H9 (cell line): ENCODE results near the gene SCAF8. TPM values are rescaled to one million over a fixed set of nuclear protein-coding genes. Genes with fewer than 3 reads are reported as not detected.

Source experiments
- DNase-seq: peaks from one replicate; pipeline ENCODE4 v3.0.0-alpha.2; 2017
- H2AFZ ChIP-seq: one replicate; pipeline ENCODE4 v1.6.1; 2013; ENCODE audit warnings: mild to moderate bottlenecking, low read length, control low read depth, moderate library complexity
- H2AK5ac ChIP-seq: 2 replicates; pipeline ENCODE4 v1.6.1; 2013; ENCODE audit warnings: low read length, control low read depth, mixed read lengths; ENCODE audit not compliant: insufficient read length
- H2BK120ac ChIP-seq: one replicate; pipeline ENCODE4 v1.6.1; 2013; ENCODE audit warnings: low read depth, mild to moderate bottlenecking, low read length, control low read depth, inconsistent platforms; ENCODE audit not compliant: poor library complexity, severe bottlenecking
- H2BK12ac ChIP-seq: 2 replicates; pipeline ENCODE4 v1.6.1; 2013; ENCODE audit warnings: low read length, control low read depth, mixed read lengths, low read depth; ENCODE audit not compliant: insufficient read length
- H2BK15ac ChIP-seq: 2 replicates; pipeline ENCODE4 v1.6.1; 2013; ENCODE audit warnings: low read depth, low read length, control low read depth
- H2BK20ac ChIP-seq: one replicate; pipeline ENCODE4 v1.6.1; 2013; ENCODE audit warnings: low read depth, mild to moderate bottlenecking, low read length, control low read depth, inconsistent platforms; ENCODE audit not compliant: poor library complexity, severe bottlenecking
- H2BK5ac ChIP-seq: 2 replicates; pipeline ENCODE4 v1.6.1; 2013; ENCODE audit warnings: low read length, control low read depth, mixed read lengths; ENCODE audit not compliant: insufficient read length
- H3K14ac ChIP-seq: 2 replicates; pipeline ENCODE4 v1.6.1; 2013; ENCODE audit warnings: low read length, control low read depth; ENCODE audit not compliant: insufficient read depth
- H3K18ac ChIP-seq: 2 replicates; pipeline ENCODE4 v1.6.1; 2013; ENCODE audit warnings: low read depth, mild to moderate bottlenecking, mixed read lengths, low read length, control low read depth; ENCODE audit not compliant: insufficient read length
- H3K23ac ChIP-seq: 2 replicates; pipeline ENCODE4 v1.6.1; 2013; ENCODE audit warnings: low read length, control low read depth, mixed read lengths, low read depth; ENCODE audit not compliant: insufficient read length
- H3K23me2 ChIP-seq: 2 replicates; pipeline ENCODE4 v1.6.1; 2013; ENCODE audit warnings: low read depth, mild to moderate bottlenecking, mixed read lengths, low read length, control low read depth; ENCODE audit not compliant: insufficient read length, poor library complexity, severe bottlenecking
- H3K27ac ChIP-seq: 2 replicates; pipeline ENCODE4 v1.5.1; 2013; ENCODE audit warnings: low read length, control low read depth, mixed read lengths, low read depth; ENCODE audit not compliant: insufficient read length
- H3K27me3 ChIP-seq: 2 replicates; pipeline ENCODE4 v1.6.1; 2013; ENCODE audit warnings: low read length, control low read depth, inconsistent platforms; ENCODE audit not compliant: insufficient read depth
- H3K4ac ChIP-seq: 2 replicates; pipeline ENCODE4 v1.6.1; 2013; ENCODE audit warnings: low read depth, mild to moderate bottlenecking, control low read depth, inconsistent platforms, low read length, moderate library complexity
- H3K4me1 ChIP-seq: 2 replicates; pipeline ENCODE4 v1.6.1; 2013; ENCODE audit warnings: low read length, control low read depth, inconsistent platforms; ENCODE audit not compliant: insufficient read depth
- H3K4me2 ChIP-seq: 2 replicates; pipeline ENCODE4 v1.6.1; 2013; ENCODE audit warnings: low read length, control low read depth, mixed read lengths; ENCODE audit not compliant: insufficient read length, insufficient read depth
- H3K56ac ChIP-seq: 2 replicates; pipeline ENCODE4 v1.6.1; 2013; ENCODE audit warnings: low read depth, mild to moderate bottlenecking, mixed read lengths, low read length, control low read depth; ENCODE audit not compliant: insufficient read length
- H3K79me1 ChIP-seq: 2 replicates; pipeline ENCODE4 v1.6.1; 2013; ENCODE audit warnings: low read depth, mild to moderate bottlenecking, moderate library complexity, low read length, control low read depth, inconsistent platforms; ENCODE audit not compliant: insufficient read depth, poor library complexity, severe bottlenecking
- H3K79me2 ChIP-seq: 2 replicates; pipeline ENCODE4 v1.6.1; 2013; ENCODE audit warnings: low read length, control low read depth, inconsistent platforms; ENCODE audit not compliant: insufficient read depth
- H3K9ac ChIP-seq: 2 replicates; pipeline ENCODE4 v1.6.1; 2013; ENCODE audit warnings: low read length, control low read depth, mixed read lengths; ENCODE audit not compliant: insufficient read length; ENCODE audit errors: extremely low read depth
- H3K9me3 ChIP-seq: one replicate; pipeline ENCODE4 v1.6.1; 2013; ENCODE audit warnings: low read depth, low read length, inconsistent platforms; ENCODE audit not compliant: control insufficient read depth
- H3T11ph ChIP-seq: one replicate; pipeline ENCODE4 v1.6.1; 2013; ENCODE audit warnings: mild to moderate bottlenecking, low read length, control low read depth, inconsistent platforms
- H4K20me1 ChIP-seq: one replicate; pipeline ENCODE4 v1.6.1; 2013; ENCODE audit not compliant: control insufficient read depth, insufficient read length, insufficient read depth
- H4K5ac ChIP-seq: 2 replicates; pipeline ENCODE4 v1.6.1; 2013; ENCODE audit warnings: low read depth, mild to moderate bottlenecking, mixed read lengths, low read length, control low read depth; ENCODE audit not compliant: insufficient read length
- H4K8ac ChIP-seq: replicated peaks from 2 replicates; pipeline ENCODE4 v1.6.1; 2013; ENCODE audit warnings: low read length, control low read depth, mixed read lengths, low read depth; ENCODE audit not compliant: insufficient read length
- H4K91ac ChIP-seq: 2 replicates; pipeline ENCODE4 v1.6.1; 2013; ENCODE audit warnings: low read depth, mild to moderate bottlenecking, moderate library complexity, mixed read lengths, low read length, control low read depth; ENCODE audit not compliant: insufficient read length
- H3K27ac Mint-ChIP-seq, 3 experiments: 2 replicates in 2 of 3; 3 replicates in 1 of 3; pipeline ENCODE4 v1.8.0; 2020 to 2021; ENCODE audit warnings: mixed read lengths in 3 of 3, mild to moderate bottlenecking in 1 of 3, moderate library complexity in 1 of 3
- H3K27me3 Mint-ChIP-seq: 2 replicates; pipeline ENCODE4 v1.8.0; 2021; ENCODE audit warnings: low read depth, mild to moderate bottlenecking, moderate library complexity, mixed read lengths
- H3K36me3 Mint-ChIP-seq, 3 experiments: 2 replicates in 2 of 3; 3 replicates in 1 of 3; pipeline ENCODE4 v1.8.0; 2020 to 2021; ENCODE audit warnings: low read depth in 3 of 3, mixed read lengths in 3 of 3; ENCODE audit not compliant: insufficient read depth in 1 of 3
- H3K4me1 Mint-ChIP-seq, 2 experiments: 2 replicates each; pipeline ENCODE4 v1.8.0; 2020; ENCODE audit warnings: mixed read lengths in 2 of 2
- H3K4me3 Mint-ChIP-seq, 2 experiments: 2 replicates in 1 of 2; 3 replicates in 1 of 2; pipeline ENCODE4 v1.8.0; 2020 to 2021; ENCODE audit warnings: mild to moderate bottlenecking in 2 of 2, mixed read lengths in 2 of 2, moderate library complexity in 1 of 2
- H3K9me3 Mint-ChIP-seq, 2 experiments: 2 replicates in 1 of 2; 3 replicates in 1 of 2; pipeline ENCODE4 v1.8.0; 2020; ENCODE audit warnings: mild to moderate bottlenecking in 2 of 2, mixed read lengths in 2 of 2, moderate library complexity in 1 of 2
- WGBS: extraction: QIAGEN DNeasy Blood & Tissue Kit; methylation state at CpG from one replicate; pipeline ENCODE4 v1.1.7; 2013; ENCODE audit warnings: missing lambda C conversion rate, low lambda C conversion rate, mixed read lengths; ENCODE audit not compliant: insufficient read length; ENCODE audit errors: extremely low coverage; 5-methylcytosine and 5-hydroxymethylcytosine counted together
- total RNA-seq: library from RNA; stranded (reverse); gene quantifications from 2 replicates; pipeline ENCODE4 v1.2.1, GENCODE V29; 2021
- TF ChIP-seq, protein P1 (sequence below): fragments of 200-600 bp; sonication (generic); conservative IDR thresholded peaks from 3 replicates; pipeline ENCODE4 v1.8.0; 2021; ENCODE audit warnings: antibody characterized with exemption, mild to moderate bottlenecking

Gene SCAF8
- total RNA-seq, 1 experiment from 2014 or later, result 78.5 TPM

DNA sequence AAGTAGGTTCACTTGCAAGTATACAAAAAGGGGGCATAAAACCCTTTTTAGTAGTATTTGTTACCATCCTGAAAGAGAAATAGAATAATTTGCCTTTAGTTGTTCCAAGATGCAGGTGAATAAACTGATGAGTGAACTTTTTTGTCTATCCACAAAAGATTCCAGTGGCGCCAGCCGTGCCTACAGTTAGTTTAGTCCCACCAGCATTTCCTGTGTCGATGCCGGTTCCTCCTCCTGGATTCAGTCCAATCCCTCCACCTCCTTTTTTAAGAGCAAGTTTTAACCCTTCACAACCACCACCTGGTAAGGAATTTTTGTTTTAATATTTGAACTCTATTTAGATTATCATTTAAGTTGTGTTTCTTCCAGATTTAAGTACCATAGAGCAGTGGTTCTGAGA, 90.9 kb downstream of the SCAF8 start:
- Mint-ChIP-seq H3K4me3 (no peak overlapping the region), H3K4me1 (peaks cover 5 to 10% of the 10 kb centered on the region in 2 experiments; a peak in 3 of 4 replicates), H3K27me3 (no peaks in the 10 kb centered on the region), H3K27ac (0 out of 7 replicates have a peak overlapping the region, but pooled peaks of 1 of the 3 experiments have one; percentile 67), H3K9me3 (no peaks in the 10 kb centered on the region), H3K36me3 (peaks cover 21 to 67% (median 56%) of the 10 kb centered on the region in 3 experiments; a peak in 6 of 7 replicates)
- no peak overlapping the region for H2BK20ac ChIP-seq
- no peak overlapping the region for H3K56ac ChIP-seq
- no peaks in the 10 kb centered on the region for H3K27me3 ChIP-seq
- H2AFZ ChIP-seq, result no peak overlapping the region
- H4K8ac ChIP-seq, result no peak overlapping the region
- no peak overlapping the region for H3K14ac ChIP-seq
- H3K4me2 ChIP-seq, result no peak overlapping the region
- H3K23ac ChIP-seq, result no peak overlapping the region
- no peak overlapping the region for H2BK5ac ChIP-seq
- TF ChIP-seq, protein P1, sequence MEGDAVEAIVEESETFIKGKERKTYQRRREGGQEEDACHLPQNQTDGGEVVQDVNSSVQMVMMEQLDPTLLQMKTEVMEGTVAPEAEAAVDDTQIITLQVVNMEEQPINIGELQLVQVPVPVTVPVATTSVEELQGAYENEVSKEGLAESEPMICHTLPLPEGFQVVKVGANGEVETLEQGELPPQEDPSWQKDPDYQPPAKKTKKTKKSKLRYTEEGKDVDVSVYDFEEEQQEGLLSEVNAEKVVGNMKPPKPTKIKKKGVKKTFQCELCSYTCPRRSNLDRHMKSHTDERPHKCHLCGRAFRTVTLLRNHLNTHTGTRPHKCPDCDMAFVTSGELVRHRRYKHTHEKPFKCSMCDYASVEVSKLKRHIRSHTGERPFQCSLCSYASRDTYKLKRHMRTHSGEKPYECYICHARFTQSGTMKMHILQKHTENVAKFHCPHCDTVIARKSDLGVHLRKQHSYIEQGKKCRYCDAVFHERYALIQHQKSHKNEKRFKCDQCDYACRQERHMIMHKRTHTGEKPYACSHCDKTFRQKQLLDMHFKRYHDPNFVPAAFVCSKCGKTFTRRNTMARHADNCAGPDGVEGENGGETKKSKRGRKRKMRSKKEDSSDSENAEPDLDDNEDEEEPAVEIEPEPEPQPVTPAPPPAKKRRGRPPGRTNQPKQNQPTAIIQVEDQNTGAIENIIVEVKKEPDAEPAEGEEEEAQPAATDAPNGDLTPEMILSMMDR, result no peak
- DNase-seq, result no peak
- H4K91ac ChIP-seq, result no peak overlapping the region
- H2AK5ac ChIP-seq, result no peak overlapping the region
- no peak overlapping the region for H3K9ac ChIP-seq
- no peaks in the 10 kb centered on the region; the same call in 1 of the 2 replicates for H3K79me2 ChIP-seq
- no peaks in the 10 kb centered on the region for H4K20me1 ChIP-seq
- WGBS, result no CpG with 5 or more reads among the region's 4 CpGs
- H3K27ac ChIP-seq, result no peak overlapping the region
- H2BK120ac ChIP-seq, result no peak overlapping the region
- H2BK12ac ChIP-seq, result no peak overlapping the region
- H3K18ac ChIP-seq, result no peak overlapping the region
- H3K4me1 ChIP-seq, result no peaks in the 10 kb centered on the region
- no peak overlapping the region for H3K4ac ChIP-seq
- H3T11ph ChIP-seq, result no peak overlapping the region
- H4K5ac ChIP-seq, result no peak overlapping the region
- no peak overlapping the region for H2BK15ac ChIP-seq
- H3K23me2 ChIP-seq, result no peaks in the 10 kb centered on the region
- H3K9me3 ChIP-seq, result no peaks in the 10 kb centered on the region
- peaks cover 3% of the 10 kb centered on the region for H3K79me1 ChIP-seq
